ENCODE data around the gene SLC38A9. TPM values are rescaled to one million over a fixed set of nuclear protein-coding genes. Genes with fewer than 3 reads are reported as not detected.
A peak's percentile ranks its signal among the peaks of the same experiment; 100 is the strongest.

Gene SLC38A9
- total RNA-seq, 4 donors from 2014 or later = 50.5 to 175 (median 86.7) TPM

DNA sequence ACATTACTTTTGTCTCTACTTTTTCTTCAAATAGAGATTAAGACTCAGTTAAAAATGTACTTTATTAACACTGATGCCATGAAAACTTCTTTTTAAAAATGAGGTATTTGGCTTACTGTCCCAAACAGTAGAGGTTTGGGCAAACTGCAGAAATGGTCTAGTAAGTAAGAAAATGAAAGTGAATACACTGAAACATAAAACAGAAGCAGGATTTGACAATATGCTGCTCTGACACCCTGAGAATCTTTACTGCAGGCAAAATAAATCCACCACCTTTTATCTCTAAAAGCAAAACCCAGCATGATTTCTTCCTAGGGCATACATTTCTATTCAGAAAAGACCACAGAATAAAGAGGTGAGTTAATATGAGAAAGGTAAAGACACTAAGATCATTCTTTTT is 86.2 kb downstream of the SLC38A9 start:
- intact Hi-C loops (cut with DNase I; ENCODE audit: low total_unique reads) = no loop called here
- Histone ChIP-seq H3K4me1 (peaks cover 0 to 7% of the 10 kb centered on the region in 2 donors), H3K27me3 (no peaks in the 10 kb centered on the region), H3K27ac (peak overlapping the region; percentile 66 to 68), H3K36me3 (no peaks in the 10 kb centered on the region), H3K9me3 (no peaks in the 10 kb centered on the region), H3K4me3 (no peak overlapping the region)
- TF ChIP-seq, protein P1, sequence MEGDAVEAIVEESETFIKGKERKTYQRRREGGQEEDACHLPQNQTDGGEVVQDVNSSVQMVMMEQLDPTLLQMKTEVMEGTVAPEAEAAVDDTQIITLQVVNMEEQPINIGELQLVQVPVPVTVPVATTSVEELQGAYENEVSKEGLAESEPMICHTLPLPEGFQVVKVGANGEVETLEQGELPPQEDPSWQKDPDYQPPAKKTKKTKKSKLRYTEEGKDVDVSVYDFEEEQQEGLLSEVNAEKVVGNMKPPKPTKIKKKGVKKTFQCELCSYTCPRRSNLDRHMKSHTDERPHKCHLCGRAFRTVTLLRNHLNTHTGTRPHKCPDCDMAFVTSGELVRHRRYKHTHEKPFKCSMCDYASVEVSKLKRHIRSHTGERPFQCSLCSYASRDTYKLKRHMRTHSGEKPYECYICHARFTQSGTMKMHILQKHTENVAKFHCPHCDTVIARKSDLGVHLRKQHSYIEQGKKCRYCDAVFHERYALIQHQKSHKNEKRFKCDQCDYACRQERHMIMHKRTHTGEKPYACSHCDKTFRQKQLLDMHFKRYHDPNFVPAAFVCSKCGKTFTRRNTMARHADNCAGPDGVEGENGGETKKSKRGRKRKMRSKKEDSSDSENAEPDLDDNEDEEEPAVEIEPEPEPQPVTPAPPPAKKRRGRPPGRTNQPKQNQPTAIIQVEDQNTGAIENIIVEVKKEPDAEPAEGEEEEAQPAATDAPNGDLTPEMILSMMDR (IDR thresholded peaks at IDR 0.05) = no peak
- TF ChIP-seq POLR2A (IDR thresholded peaks at IDR 0.05) = no peak
- DNase-seq = no peak

DNA sequence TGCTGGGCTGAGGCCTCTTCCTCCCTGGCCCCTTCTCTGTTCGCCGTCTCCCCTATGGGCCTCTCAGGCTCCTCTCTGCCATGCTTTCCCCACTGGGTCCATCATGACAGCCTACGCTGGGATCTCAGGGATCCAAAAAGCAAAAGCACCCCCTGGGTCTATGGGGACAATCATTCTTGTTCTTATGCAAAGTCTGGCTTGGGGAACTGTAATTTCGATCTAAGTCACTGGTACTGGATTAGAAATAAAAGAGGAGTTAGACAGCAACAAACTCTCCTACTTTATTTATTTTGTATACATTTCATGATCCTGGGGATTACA is 86.6 kb downstream of the SLC38A9 start:
- no peak overlapping the region for H3K4me3 ChIP-seq
- no peaks in the 10 kb centered on the region for H3K9me3 ChIP-seq
- DNase-seq = no peak
- H3K4me1 ChIP-seq = peaks cover 0 to 7% of the 10 kb centered on the region in 2 donors
- intact Hi-C loops (cut with DNase I; ENCODE audit: low total_unique reads) = no loop called here
- no peaks in the 10 kb centered on the region for H3K36me3 ChIP-seq
- TF ChIP-seq, protein P1 (IDR thresholded peaks at IDR 0.05) = no peak
- no peak for TF ChIP-seq POLR2A (IDR thresholded peaks at IDR 0.05)
- H3K27ac ChIP-seq = peak overlapping the region; percentile 66 to 68
- H3K27me3 ChIP-seq = no peaks in the 10 kb centered on the region

DNA sequence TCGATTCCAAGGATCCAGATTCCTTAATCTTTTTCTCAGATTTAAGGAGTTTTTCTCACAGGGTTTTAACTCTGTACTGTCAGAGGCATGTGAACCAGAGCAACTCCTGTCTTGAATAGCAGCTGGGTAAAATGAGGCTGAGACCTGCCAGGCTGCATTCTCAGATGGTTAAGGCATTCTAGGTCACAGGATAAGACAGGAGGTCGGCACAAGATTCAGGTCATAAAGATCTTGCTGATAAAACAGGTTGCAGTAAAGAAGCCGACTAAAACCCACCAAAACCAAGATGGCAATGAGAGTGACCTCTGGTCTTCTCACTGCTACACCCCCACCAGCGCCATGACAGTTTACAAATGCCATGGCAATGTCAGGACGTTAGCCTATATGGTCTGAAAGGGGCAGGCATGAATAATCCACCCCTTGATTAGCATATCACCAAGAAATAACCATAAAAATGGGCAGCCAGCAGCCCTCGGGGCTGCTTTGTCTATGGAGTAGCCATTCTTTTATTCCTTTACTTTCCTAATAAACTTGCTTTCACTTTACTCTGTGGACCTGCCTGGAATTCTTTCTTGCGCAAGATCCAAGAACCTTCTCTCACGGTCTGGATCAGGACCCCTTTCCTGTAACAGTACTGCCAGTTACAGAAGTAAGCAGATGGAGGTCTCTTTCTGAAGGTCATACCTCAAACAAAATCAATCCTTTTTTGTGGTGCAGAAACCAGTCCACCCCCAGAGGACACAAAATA is 87.1 kb downstream of the SLC38A9 start:
- H3K4me1 ChIP-seq = peaks cover 0 to 7% of the 10 kb centered on the region in 2 donors
- H3K36me3 ChIP-seq = no peaks in the 10 kb centered on the region
- H3K9me3 ChIP-seq = no peaks in the 10 kb centered on the region
- no peak for TF ChIP-seq POLR2A (IDR thresholded peaks at IDR 0.05)
- TF ChIP-seq, protein P1 (IDR thresholded peaks at IDR 0.05) = no peak
- intact Hi-C loops (cut with DNase I; ENCODE audit: low total_unique reads) = no loop called here
- no peaks in the 10 kb centered on the region for H3K27me3 ChIP-seq
- H3K27ac ChIP-seq = peak overlapping the region; percentile 66 to 68
- no peak overlapping the region for H3K4me3 ChIP-seq
- DNase-seq = no peak

DNA sequence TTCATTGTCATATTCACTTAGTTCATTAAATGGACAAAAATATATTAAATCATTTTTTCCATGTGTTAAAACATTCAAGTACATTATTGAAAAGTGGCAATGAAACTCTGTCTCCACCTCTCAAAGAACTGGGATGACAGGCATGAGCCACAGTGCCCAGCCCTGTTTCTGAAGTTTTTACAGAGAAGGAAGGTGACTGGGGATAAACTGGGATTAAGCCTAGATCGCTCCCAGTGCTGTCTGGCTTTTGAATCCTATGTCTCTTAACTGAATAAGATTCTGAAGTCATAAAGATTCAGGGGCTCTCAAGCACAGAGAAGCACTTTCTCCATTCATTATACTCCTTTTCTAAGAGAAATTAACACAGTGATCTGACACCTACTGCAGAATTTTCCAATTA is 88.3 kb downstream of the SLC38A9 start:
- TF ChIP-seq, protein P1 (IDR thresholded peaks at IDR 0.05) = no peak
- TF ChIP-seq POLR2A (IDR thresholded peaks at IDR 0.05) = no peak
- intact Hi-C loops (cut with DNase I; ENCODE audit: low total_unique reads) = no loop called here
- no peak for DNase-seq
- no peak overlapping the region for H3K27ac ChIP-seq
- H3K9me3 ChIP-seq = no peaks in the 10 kb centered on the region
- no peaks in the 10 kb centered on the region for H3K27me3 ChIP-seq
- peaks cover 0 to 7% of the 10 kb centered on the region in 2 donors for H3K4me1 ChIP-seq
- no peaks in the 10 kb centered on the region for H3K36me3 ChIP-seq
- no peak overlapping the region for H3K4me3 ChIP-seq

DNA sequence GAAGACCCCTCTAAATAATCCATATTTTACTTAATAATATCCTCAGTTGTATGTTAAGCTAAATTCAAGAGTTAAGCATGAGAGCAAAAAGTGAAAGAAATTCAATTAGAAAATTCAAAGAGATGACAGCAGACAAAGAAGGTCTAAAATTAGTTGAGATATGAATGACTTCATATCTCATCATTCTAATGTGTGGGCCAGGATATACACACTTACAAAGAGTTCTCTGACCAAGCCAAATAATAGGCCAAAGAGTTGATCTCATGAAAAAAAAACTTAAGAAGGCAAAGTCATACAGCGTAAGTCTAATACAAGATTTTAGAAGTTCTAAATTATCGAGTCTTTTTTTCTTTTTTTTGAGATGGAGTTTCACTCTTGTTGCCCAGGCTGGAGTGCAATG is 89.7 kb downstream of the SLC38A9 start:
- TF ChIP-seq POLR2A (IDR thresholded peaks at IDR 0.05) = no peak
- TF ChIP-seq, protein P1 (IDR thresholded peaks at IDR 0.05) = no peak
- Histone ChIP-seq H3K36me3 (no peaks in the 10 kb centered on the region), H3K27ac (no peak overlapping the region), H3K4me3 (no peak overlapping the region), H3K9me3 (no peaks in the 10 kb centered on the region), H3K27me3 (no peaks in the 10 kb centered on the region), H3K4me1 (peaks cover 0 to 7% of the 10 kb centered on the region in 2 donors)
- DNase-seq = no peak
- intact Hi-C loops (cut with DNase I; ENCODE audit: low total_unique reads) = no loop called here

Measured in uterus (tissue), 4 donors.